Activated CD8-positive, alpha-beta memory T cell treated with anti-CD3 and anti-CD28 coated beads for 24 hours (primary cell): Measurements from ENCODE around the gene ZPR1.
A peak's percentile ranks its signal among the peaks of the same experiment; 100 is the strongest.
"Not testable (repeated sequence)": the region's sequence is repeated elsewhere in the genome, so short reads cannot be mapped to it uniquely, and the experiment has no call there.

Source experiments
- DNase-seq: peaks from one replicate; pipeline ENCODE4 v3.0.0-alpha.2; 2020

The ZPR1 gene

GRCh38 chr11:116792144-116792868 is 4.5 kb upstream of the ZPR1 start:
- no peak for DNase-seq

GRCh38 chr11:116791813-116792143 is 4.0 kb upstream of the ZPR1 start, which contains the start of gene APOA5:
TSS of gene APOA5 (minus strand) at chr11:116791879. CDS start at chr11:116791860, 19 bp downstream.
- no peak for DNase-seq

GRCh38 chr11:116791002-116791812 is 3.4 kb upstream of the ZPR1 start:
- peak; percentile 92 for DNase-seq

GRCh38 chr11:116790167-116791001 is 2.6 kb upstream of the ZPR1 start:
- DNase-seq = no peak

GRCh38 chr11:116788975-116789374 is 1.2 kb upstream of the ZPR1 start:
- no peak for DNase-seq

- DNase-seq = no peak
Measured at GRCh38 chr11:116788534-116788933, 711 bp upstream of the ZPR1 start.

GRCh38 chr11:116787436-116787785 is 412 bp downstream of the ZPR1 start:
- no peak for DNase-seq

- DNase-seq = no peak
Measured at GRCh38 chr11:116786966-116787365, 857 bp downstream of the ZPR1 start.

GRCh38 chr11:116786326-116786725 is 1.5 kb downstream of the ZPR1 start:
- no peak for DNase-seq

GRCh38 chr11:116782728-116783127 is 5.1 kb downstream of the ZPR1 start:
- no peak for DNase-seq

GRCh38 chr11:116778556-116778955 is 9.3 kb downstream of the ZPR1 start:
- DNase-seq = no peak

GRCh38 chr11:116777056-116777455 is 10.8 kb downstream of the ZPR1 start:
- no peak for DNase-seq

- no peak for DNase-seq
Measured at GRCh38 chr11:116776522-116776984, 11.3 kb downstream of the ZPR1 start.

GRCh38 chr11:116775975-116776374 is 11.8 kb downstream of the ZPR1 start:
- DNase-seq = no peak

GRCh38 chr11:116774661-116775060 is 13.2 kb downstream of the ZPR1 start:
- DNase-seq = no peak

GRCh38 chr11:116773203-116774097 is 14.4 kb downstream of the ZPR1 start:
- no peak for DNase-seq

GRCh38 chr11:116772443-116773202 is 15.2 kb downstream of the ZPR1 start, which contains the start of gene BUD13:
TSS of gene BUD13 (minus strand) at chr11:116772987. CDS start at chr11:116772964, 23 bp downstream.
- DNase-seq = peak; percentile 99

- DNase-seq = no peak
Measured at GRCh38 chr11:116771935-116772334, 15.9 kb downstream of the ZPR1 start.

GRCh38 chr11:116762132-116762531 is 25.7 kb downstream of the ZPR1 start:
- DNase-seq = no peak

- DNase-seq = not testable (repeated sequence)
Measured at GRCh38 chr11:116756044-116756443, 31.8 kb downstream of the ZPR1 start.

- no peak for DNase-seq
Measured at GRCh38 chr11:116750070-116750718, 37.6 kb downstream of the ZPR1 start.
